NCI-H2107 (cell line): ENCODE measurements around the gene C3orf70.
A peak's percentile ranks its signal among the peaks of the same experiment; 100 is the strongest.

Experiments
- DNase-seq: peaks from one replicate; lab custom pipeline; 2025; lab: John Stamatoyannopoulos, UW

C3orf70 gene

GRCh38 chr3:185152410-185153170 is at the start of gene C3orf70:
Gene C3orf70, minus strand, starts transcription at chr3:185153060. Its CDS starts 237 bp downstream, at chr3:185152823.
- peak; percentile 59 for DNase-seq

GRCh38 chr3:185200639-185201038 is 47.8 kb upstream of the C3orf70 start:
- DNase-seq: no peak

- no peak for DNase-seq
These were observed 46.8 kb upstream of the C3orf70 start for GRCh38 chr3:185199671-185200070.

GRCh38 chr3:185199206-185199605 is 46.3 kb upstream of the C3orf70 start:
- no peak for DNase-seq

- no peak for DNase-seq
These were observed 44.2 kb upstream of the C3orf70 start for GRCh38 chr3:185197068-185197467.

- no peak for DNase-seq
These were observed 42.8 kb upstream of the C3orf70 start for GRCh38 chr3:185195652-185196051.

GRCh38 chr3:185188816-185189215 is 36.0 kb upstream of the C3orf70 start:
- peak; percentile 18 for DNase-seq

- no peak for DNase-seq
These were observed 34.5 kb upstream of the C3orf70 start for GRCh38 chr3:185187391-185187790.

- peak; percentile 63 for DNase-seq
These were observed 24.0 kb upstream of the C3orf70 start for GRCh38 chr3:185176750-185177359.

GRCh38 chr3:185175370-185175987 is 22.6 kb upstream of the C3orf70 start:
- DNase-seq: peak; percentile 57

GRCh38 chr3:185172086-185173049 is 19.5 kb upstream of the C3orf70 start:
- no peak for DNase-seq

- no peak for DNase-seq
These were observed 11.8 kb upstream of the C3orf70 start for GRCh38 chr3:185164428-185165217.

- no peak for DNase-seq
These were observed 9.8 kb upstream of the C3orf70 start for GRCh38 chr3:185162634-185163033.

GRCh38 chr3:185161761-185162160 is 8.9 kb upstream of the C3orf70 start:
- DNase-seq: no peak

GRCh38 chr3:185157347-185157746 is 4.5 kb upstream of the C3orf70 start:
- DNase-seq: no peak

- DNase-seq: no peak
These were observed 2.8 kb upstream of the C3orf70 start for GRCh38 chr3:185155678-185156077.

GRCh38 chr3:185153861-185154629 is 1.2 kb upstream of the C3orf70 start:
- no peak for DNase-seq

- DNase-seq: no peak
These were observed 411 bp upstream of the C3orf70 start for GRCh38 chr3:185153171-185153771.

GRCh38 chr3:185151964-185152409 is 873 bp downstream of the C3orf70 start:
- DNase-seq: no peak
